NCI-H748 (cell line): ENCODE measurements around the gene NPVF.

Experiments used
- DNase-seq: peaks from one replicate; lab custom pipeline; 2025; ENCODE audit not compliant: unreplicated experiment; lab: John Stamatoyannopoulos, UW

The NPVF gene

GRCh38 chr7:25235471-25235870, 7.2 kb upstream of the NPVF start:
- DNase-seq: no peak

- DNase-seq: no peak
Measured at GRCh38 chr7:25234336-25234735, 6.0 kb upstream of the NPVF start.

GRCh38 chr7:25223206-25223605, 5.1 kb downstream of the NPVF start:
- DNase-seq: no peak

- DNase-seq: no peak
Measured at GRCh38 chr7:25222666-25223065, 5.6 kb downstream of the NPVF start.

- no peak for DNase-seq
Measured at GRCh38 chr7:25221009-25221408, 7.3 kb downstream of the NPVF start.

- no peak for DNase-seq
Measured at GRCh38 chr7:25218191-25218590, 10.1 kb downstream of the NPVF start.

- DNase-seq: peak; percentile 63
Measured at GRCh38 chr7:25216837-25217236, 11.4 kb downstream of the NPVF start.

GRCh38 chr7:25215694-25216335, 12.5 kb downstream of the NPVF start:
- peak; percentile 31 for DNase-seq

GRCh38 chr7:25208525-25209221, 19.6 kb downstream of the NPVF start:
- no peak for DNase-seq

GRCh38 chr7:25207887-25208286, 20.4 kb downstream of the NPVF start:
- DNase-seq: no peak

- DNase-seq: no peak
Measured at GRCh38 chr7:25206765-25207164, 21.5 kb downstream of the NPVF start.

GRCh38 chr7:25196132-25196896, 32.0 kb downstream of the NPVF start:
- DNase-seq: no peak

- no peak for DNase-seq
Measured at GRCh38 chr7:25194036-25194435, 34.2 kb downstream of the NPVF start.

GRCh38 chr7:25192043-25192442, 36.2 kb downstream of the NPVF start:
- DNase-seq: no peak

- DNase-seq: no peak
Measured at GRCh38 chr7:25189197-25189596, 39.1 kb downstream of the NPVF start.

- no peak for DNase-seq
Measured at GRCh38 chr7:25187932-25188331, 40.4 kb downstream of the NPVF start.

GRCh38 chr7:25186436-25186835, 41.9 kb downstream of the NPVF start:
- DNase-seq: no peak

- DNase-seq: no peak
Measured at GRCh38 chr7:25181532-25181931, 46.8 kb downstream of the NPVF start.

GRCh38 chr7:25180946-25181345, 47.3 kb downstream of the NPVF start:
- DNase-seq: no peak

GRCh38 chr7:25180592-25180923, 47.7 kb downstream of the NPVF start:
- DNase-seq: no peak

- DNase-seq: peak; percentile 88
Measured at GRCh38 chr7:25179771-25180591, 48.3 kb downstream of the NPVF start.
